Activated CD8-positive, alpha-beta memory T cell treated with anti-CD3 and anti-CD28 coated beads for 36 hours (primary cell): ENCODE measurements around the gene PTPRN2. TPM values are rescaled to one million over a fixed set of nuclear protein-coding genes. Genes with fewer than 3 reads are reported as not detected.

Source experiments
- CTCF ChIA-PET: fragments of 350-600 bp; sonication (Branson Sonifier 250); formaldehyde crosslinking; loops from one replicate; lab custom pipeline; 2021; ENCODE audit warnings: antibody characterized with exemption; lab: Charles Lee
- POLR2A ChIA-PET: fragments of 350-600 bp; sonication (Branson Sonifier 250); formaldehyde crosslinking; loops from one replicate; lab custom pipeline; 2021; ENCODE audit warnings: antibody characterized with exemption; lab: Charles Lee
- total RNA-seq, 2 experiments: library from RNA; stranded (reverse); gene quantifications; one replicate each; pipeline ENCODE4 v1.2.3, GENCODE V29; 2021

The PTPRN2 gene
- total RNA-seq, 2 experiments from 2014 or later: 0.36 to 0.44 TPM

- POLR2A ChIA-PET: no interaction called here
- CTCF ChIA-PET: no interaction called here
Observed at GRCh38 chr7:157775021-157775559, 812.5 kb downstream of the PTPRN2 start.

- ChIA-PET CTCF (no interaction called here), POLR2A (no interaction called here)
Observed at GRCh38 chr7:157774495-157774894, 813.1 kb downstream of the PTPRN2 start.

- CTCF ChIA-PET: no interaction called here
- POLR2A ChIA-PET: no interaction called here
Observed at GRCh38 chr7:157773361-157773760, 814.3 kb downstream of the PTPRN2 start.

- POLR2A ChIA-PET: no interaction called here
- CTCF ChIA-PET: no interaction called here
Observed at GRCh38 chr7:157772486-157773130, 815.0 kb downstream of the PTPRN2 start.

GRCh38 chr7:157771689-157772088 is 815.9 kb downstream of the PTPRN2 start:
- ChIA-PET POLR2A (no interaction called here), CTCF (no interaction called here)

- CTCF ChIA-PET: no interaction called here
- POLR2A ChIA-PET: no interaction called here
Observed at GRCh38 chr7:157770716-157771320, 816.8 kb downstream of the PTPRN2 start.

GRCh38 chr7:157769526-157770215 is 818.0 kb downstream of the PTPRN2 start:
- CTCF ChIA-PET: no interaction called here
- POLR2A ChIA-PET: no interaction called here

GRCh38 chr7:157769086-157769485 is 818.5 kb downstream of the PTPRN2 start:
- ChIA-PET POLR2A (no interaction called here), CTCF (no interaction called here)

GRCh38 chr7:157768198-157768597 is 819.4 kb downstream of the PTPRN2 start:
- ChIA-PET POLR2A (no interaction called here), CTCF (no interaction called here)

GRCh38 chr7:157767506-157768197 is 820.0 kb downstream of the PTPRN2 start:
- POLR2A ChIA-PET: no interaction called here
- CTCF ChIA-PET: no interaction called here

GRCh38 chr7:157766098-157766497 is 821.5 kb downstream of the PTPRN2 start:
- CTCF ChIA-PET: no interaction called here
- POLR2A ChIA-PET: no interaction called here

GRCh38 chr7:157764946-157765537 is 822.6 kb downstream of the PTPRN2 start:
- CTCF ChIA-PET: no interaction called here
- POLR2A ChIA-PET: no interaction called here

- CTCF ChIA-PET: no interaction called here
- POLR2A ChIA-PET: no interaction called here
Observed at GRCh38 chr7:157764193-157764592, 823.4 kb downstream of the PTPRN2 start.

GRCh38 chr7:157763279-157764000 is 824.2 kb downstream of the PTPRN2 start:
- POLR2A ChIA-PET: no interaction called here
- CTCF ChIA-PET: no interaction called here

- ChIA-PET CTCF (no interaction called here), POLR2A (no interaction called here)
Observed at GRCh38 chr7:157762824-157763223, 824.8 kb downstream of the PTPRN2 start.

- POLR2A ChIA-PET: no interaction called here
- CTCF ChIA-PET: no interaction called here
Observed at GRCh38 chr7:157760004-157760730, 827.5 kb downstream of the PTPRN2 start.

GRCh38 chr7:157759246-157759805 is 828.3 kb downstream of the PTPRN2 start:
- POLR2A ChIA-PET: no interaction called here
- CTCF ChIA-PET: no interaction called here
